GM19467 (cell line): Measurements from ENCODE around the gene SCUBE1.

ENCODE experiments used
- ATAC-seq: cut with Tn5 transposase; IDR thresholded peaks from one replicate; pipeline ENCODE4 v1.9.1; 2021; ENCODE audit warnings: mild to moderate bottlenecking, moderate library complexity; ENCODE audit not compliant: unreplicated experiment

Gene SCUBE1

GRCh38 chr22:43303166-43303565, 40.0 kb downstream of the SCUBE1 start:
- no peak for ATAC-seq

DNA sequence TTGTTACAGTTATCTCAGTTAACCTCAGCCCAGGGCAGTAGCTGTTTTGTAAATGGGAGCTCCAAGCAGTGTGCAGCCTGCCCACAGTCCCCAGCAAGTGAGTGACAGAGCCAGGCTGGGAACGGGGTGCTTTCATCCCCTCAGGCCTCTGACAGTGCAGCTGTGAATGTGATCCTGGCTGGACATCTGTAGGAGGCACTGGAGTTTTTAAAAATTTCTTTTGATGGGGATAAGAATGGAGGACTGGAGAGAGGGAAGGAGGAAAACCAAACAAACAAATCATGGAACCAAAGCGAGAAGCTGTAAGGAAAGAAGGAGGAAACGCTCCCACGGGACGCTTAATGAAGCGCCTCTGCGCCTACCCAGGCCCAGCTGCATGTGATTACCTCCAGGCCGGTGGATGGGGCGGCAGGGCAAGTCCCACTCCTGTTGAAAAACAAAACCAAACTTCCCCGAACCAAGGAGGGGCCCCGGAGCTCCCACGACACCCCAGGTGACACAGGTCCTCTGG, 40.6 kb downstream of the SCUBE1 start:
- no peak for ATAC-seq

- no peak for ATAC-seq
Measured at GRCh38 chr22:43301866-43302265, 41.3 kb downstream of the SCUBE1 start.

DNA sequence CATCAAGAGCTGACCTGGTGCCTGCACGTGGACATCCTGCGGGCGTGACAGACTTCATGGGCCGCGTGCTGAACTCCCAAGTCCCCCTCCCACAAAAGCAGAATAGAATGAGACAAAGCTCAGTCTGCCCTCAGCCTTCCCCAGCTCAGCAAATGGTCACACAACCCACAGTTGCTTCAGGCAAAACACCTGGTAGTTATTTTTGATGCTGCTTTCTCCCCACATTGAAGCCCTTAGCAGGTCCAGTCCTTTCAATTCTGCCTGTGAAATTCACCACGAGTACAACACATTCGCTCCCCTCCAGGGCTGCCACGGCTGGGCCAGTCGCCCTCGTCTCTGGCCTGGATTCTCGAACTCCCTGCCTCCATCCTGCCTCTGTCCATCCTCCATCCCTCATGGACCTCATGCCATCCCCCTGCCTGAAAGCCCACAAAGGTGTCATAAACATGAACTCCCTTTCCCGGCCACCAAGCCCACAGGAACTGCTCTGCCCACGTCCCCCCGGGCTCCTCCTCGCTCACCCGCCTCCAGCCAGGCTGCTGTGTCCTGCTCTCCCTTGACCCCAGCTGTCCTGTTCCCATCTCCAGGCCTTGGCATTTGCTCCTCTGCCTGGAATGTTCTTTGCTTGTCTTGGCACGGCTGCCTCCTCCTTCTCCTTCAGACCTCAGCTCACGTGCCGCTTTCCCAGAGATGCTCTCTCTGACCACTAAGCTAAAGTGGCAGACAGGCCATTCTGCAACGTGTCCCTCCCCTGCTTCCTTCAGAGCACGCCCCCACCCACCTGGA, 42.1 kb downstream of the SCUBE1 start:
- ATAC-seq, result no peak

DNA sequence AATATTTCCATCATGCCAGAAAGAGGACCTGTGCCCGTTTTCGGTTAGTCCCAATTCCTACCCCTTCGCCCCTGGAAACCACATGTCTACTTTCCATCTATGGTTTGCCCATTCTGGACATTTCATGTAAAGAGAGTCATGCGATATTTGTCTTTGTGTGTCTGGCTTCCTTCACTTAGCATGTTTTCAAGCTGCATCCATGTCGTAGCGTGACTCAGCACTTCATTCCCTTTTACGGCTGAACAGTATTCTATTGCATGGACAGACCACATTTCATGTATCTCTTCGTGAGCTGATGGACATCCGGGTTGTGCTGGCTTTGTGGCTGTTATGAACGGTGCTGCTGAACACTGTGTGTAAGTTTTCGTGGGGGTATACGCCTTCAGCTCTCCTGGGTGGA, 43.4 kb downstream of the SCUBE1 start:
- ATAC-seq, result no peak

- ATAC-seq, result no peak
Measured at GRCh38 chr22:43298062-43298801, 44.9 kb downstream of the SCUBE1 start.

- no peak for ATAC-seq
Measured at GRCh38 chr22:43297270-43298061, 45.7 kb downstream of the SCUBE1 start.

- ATAC-seq, result no peak
Measured at GRCh38 chr22:43296276-43296902, 46.8 kb downstream of the SCUBE1 start.

- ATAC-seq, result no peak
Measured at GRCh38 chr22:43295660-43296059, 47.5 kb downstream of the SCUBE1 start.

GRCh38 chr22:43295173-43295572, 48.0 kb downstream of the SCUBE1 start:
- no peak for ATAC-seq

DNA sequence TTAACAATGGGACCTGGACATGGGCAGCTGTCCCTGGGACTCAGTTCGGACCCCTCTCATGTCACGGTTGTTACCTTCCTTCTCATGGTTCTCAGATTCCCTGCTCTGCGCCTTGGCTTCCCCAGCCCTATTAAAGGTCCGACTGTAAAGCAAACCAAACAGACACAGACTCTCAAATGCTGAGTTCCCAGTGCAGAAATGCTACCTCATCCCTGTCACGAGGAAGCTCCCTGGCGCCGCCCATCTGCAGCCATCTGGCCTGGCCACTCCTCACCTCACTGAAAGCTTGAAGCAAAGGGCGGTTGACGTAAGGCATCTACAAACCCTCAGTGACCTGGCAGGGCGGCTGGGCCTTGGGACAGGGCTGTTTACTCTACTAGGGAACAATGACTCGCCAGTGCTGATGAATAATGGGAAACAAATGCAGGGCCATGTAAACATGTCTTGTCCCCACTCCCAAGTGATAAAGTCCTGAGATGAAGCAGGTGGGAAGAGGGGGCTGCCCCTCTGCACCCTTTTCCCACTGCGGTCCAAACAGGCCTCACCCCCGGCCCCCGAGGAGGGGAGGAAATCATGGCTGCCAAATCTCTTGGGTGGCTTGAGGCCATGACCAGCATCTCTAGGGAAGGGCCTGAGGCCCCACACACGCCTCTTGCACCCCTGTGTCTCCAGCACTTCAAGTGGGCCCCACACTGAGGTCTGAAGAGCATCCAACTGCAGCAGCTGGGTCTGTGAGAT, 49.3 kb downstream of the SCUBE1 start:
- ATAC-seq, result no peak

GRCh38 chr22:43293259-43293654, 49.9 kb downstream of the SCUBE1 start:
- no peak for ATAC-seq

DNA sequence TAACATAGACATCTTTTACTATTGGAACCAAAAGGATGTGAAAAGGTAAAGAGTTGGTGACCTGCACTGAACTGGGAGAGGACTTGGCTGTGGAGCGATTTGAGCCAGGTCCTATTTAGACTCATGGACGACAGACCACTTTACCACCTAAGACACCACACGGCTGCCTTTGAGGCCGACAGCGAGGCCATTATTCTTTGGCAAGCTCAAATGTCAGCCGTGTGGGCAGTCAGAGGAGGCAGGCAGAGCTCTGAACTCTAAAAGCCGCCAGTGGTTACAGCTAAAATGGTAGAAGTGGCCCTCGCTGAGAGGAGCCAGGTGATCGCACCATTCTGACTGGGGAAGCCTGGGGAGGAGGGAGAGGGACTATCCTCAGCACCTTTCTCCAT, 50.5 kb downstream of the SCUBE1 start:
- ATAC-seq, result no peak

GRCh38 chr22:43291381-43291780, 51.8 kb downstream of the SCUBE1 start:
- no peak for ATAC-seq

DNA sequence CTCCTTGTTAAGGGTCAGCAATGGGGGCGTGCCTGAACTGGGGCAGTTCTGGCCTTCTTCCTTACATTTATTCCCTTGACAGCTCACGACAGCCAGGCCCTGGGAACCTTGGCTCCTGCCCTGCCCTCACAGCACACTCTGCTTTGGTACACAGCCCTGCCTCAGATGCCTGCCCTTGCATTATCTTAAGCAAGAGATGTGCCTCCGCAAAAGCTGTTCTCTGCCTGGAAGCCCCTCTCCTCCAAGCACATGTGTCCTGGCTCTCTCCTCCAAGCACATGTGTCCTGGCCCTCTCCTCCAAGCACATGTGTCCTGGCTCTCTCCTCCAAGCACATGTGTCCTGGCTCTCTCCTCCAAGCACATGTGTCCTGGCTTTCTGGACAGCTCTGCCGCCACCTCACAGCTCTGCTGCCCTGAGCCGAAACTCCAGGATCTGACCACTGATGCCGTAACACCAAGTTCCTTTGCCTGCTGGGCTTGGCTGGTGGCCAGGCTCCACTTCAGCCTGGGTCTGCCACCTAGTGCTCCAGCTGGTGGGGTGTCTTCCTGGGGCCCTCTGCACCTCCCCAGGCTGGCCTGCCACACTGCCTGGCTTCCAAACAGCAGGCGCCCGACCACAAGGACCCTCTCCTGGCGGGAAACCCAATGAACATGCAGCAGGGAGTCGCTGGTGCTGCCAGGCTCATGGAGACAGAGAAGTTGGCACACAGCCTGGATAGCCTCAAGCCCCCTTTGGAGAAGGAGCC, 53.0 kb downstream of the SCUBE1 start:
- ATAC-seq, result no peak

GRCh38 chr22:43289531-43289963, 53.6 kb downstream of the SCUBE1 start:
- no peak for ATAC-seq

GRCh38 chr22:43288807-43289420, 54.3 kb downstream of the SCUBE1 start:
- ATAC-seq, result no peak

DNA sequence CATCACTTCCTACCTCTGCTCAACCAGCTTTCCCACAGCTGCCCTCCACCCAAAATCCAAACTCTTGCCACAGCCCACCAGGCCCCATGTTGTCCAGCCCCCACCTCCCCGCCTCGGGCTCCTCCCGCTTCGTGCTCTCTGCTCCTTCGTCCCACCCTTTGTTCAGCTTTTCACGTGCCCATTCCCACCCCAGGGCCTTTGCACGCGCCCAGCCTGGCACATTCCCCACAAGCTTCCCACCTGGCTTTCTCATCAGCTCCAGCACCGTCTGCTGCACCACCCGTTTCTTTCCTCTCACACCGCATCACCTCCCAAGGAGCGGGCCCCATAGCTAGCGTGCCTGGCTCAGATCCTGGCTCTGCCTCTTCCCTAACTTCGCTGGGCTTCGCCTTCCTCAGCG, 54.8 kb downstream of the SCUBE1 start:
- no peak for ATAC-seq

DNA sequence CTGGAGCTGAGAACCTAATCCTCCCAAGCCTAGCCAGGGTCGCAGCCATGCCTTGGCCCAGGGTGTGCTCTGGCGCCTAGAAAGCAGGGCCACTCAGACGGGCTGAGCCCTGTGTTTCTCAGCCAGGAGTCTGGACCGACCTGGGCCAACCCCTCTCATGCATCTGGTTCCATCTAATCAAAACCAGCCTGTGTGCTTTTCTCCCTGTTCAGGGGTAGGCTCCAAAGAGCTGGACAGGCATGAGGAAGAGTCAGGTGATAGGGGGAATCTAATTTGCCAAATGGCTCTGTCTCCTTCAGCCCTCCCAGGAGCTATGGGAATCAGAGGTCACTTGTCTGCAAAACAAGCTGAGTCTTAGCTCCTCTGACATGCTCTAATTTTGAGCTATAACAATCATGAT, 55.7 kb downstream of the SCUBE1 start:
- no peak for ATAC-seq
